HG02678 (cell line): ENCODE measurements around the gene QSOX2.

Source experiments
- ATAC-seq: cut with Tn5 transposase; IDR thresholded peaks from one replicate; pipeline ENCODE4 v1.9.1; 2021; ENCODE audit warnings: mild to moderate bottlenecking, moderate library complexity; ENCODE audit not compliant: unreplicated experiment

QSOX2 gene

DNA sequence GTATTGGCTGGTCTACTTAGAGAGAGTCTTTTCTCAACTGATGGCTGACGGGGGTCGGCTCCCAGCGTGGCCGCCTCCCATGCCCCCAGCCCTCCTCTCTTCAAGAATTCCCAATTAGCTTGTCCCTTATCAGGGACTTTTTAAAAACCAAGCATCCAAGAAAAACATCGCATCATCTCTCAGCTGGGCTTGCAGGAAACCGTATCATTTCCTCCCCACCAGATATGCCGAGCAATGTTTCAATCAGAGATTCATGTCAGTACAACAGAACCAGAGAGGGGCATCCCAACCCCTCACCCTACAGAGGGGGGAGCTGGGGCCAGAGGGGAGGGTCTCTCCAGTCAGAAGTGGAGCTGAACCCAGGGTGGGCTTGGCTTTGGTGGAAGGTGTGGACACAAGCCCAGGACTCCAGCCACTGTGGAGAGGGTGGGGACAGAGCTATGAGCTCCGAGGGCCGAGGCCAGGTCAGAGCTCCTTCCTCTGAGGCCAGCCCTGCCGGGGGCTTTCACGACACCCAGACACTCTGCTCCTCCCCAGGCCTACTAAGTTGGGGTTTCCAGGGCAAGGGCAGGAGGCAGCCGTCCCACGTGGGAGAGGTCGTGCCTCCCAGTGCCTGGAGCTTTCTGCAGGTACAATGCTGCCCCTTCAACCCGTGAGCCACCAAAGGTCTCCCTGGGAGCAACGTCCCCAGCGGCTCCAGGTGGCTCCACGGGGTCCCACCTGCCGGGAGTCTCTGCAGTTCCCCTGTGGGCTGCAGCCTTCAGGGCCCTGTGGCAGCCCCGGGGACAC lies 87.9 kb downstream of the QSOX2 start:
- no peak for ATAC-seq
